Hematopoietic multipotent progenitor cell treated with erythropoietin and hydrocortisone succinate and interleukin-3 and kit ligand, for 8 days (in vitro differentiated cells): ENCODE results near the gene ELAVL1.
"Not testable (repeated sequence)": the region's sequence is repeated elsewhere in the genome, so short reads cannot be mapped to it uniquely, and the experiment has no call there.

ENCODE experiments used
- DNase-seq: peaks from one replicate; pipeline ENCODE4 v3.0.0-alpha.2; 2015

ELAVL1 gene

GRCh38 chr19:8005534-8006256 lies at the start of gene ELAVL1:
Gene ELAVL1, minus strand, starts transcription at chr19:8005641. Its CDS starts 13,826 bp downstream, at chr19:7991815.
- peak; percentile 88 for DNase-seq

GRCh38 chr19:8054169-8054568 lies 48.7 kb upstream of the ELAVL1 start:
- no peak for DNase-seq

GRCh38 chr19:8052464-8052859 lies 47.0 kb upstream of the ELAVL1 start, which contains the start of gene CCL25:
Gene CCL25, plus strand, starts transcription at chr19:8052760. Its CDS starts 290 bp downstream, at chr19:8053050.
- no peak for DNase-seq

- peak; percentile 99 for DNase-seq
Observed at GRCh38 chr19:8050274-8051096, 45.0 kb upstream of the ELAVL1 start.

- DNase-seq, result no peak
Observed at GRCh38 chr19:8046569-8047165, 41.2 kb upstream of the ELAVL1 start.

- DNase-seq, result no peak
Observed at GRCh38 chr19:8045872-8046568, 40.6 kb upstream of the ELAVL1 start.

- DNase-seq, result no peak
Observed at GRCh38 chr19:8044018-8044417, 38.6 kb upstream of the ELAVL1 start.

- DNase-seq, result no peak
Observed at GRCh38 chr19:8042900-8043299, 37.5 kb upstream of the ELAVL1 start.

GRCh38 chr19:8041531-8041931 lies 36.1 kb upstream of the ELAVL1 start:
- DNase-seq, result no peak

GRCh38 chr19:8039231-8039630 lies 33.8 kb upstream of the ELAVL1 start:
- no peak for DNase-seq

GRCh38 chr19:8038815-8039214 lies 33.4 kb upstream of the ELAVL1 start:
- DNase-seq, result no peak

GRCh38 chr19:8036434-8037099 lies 31.1 kb upstream of the ELAVL1 start:
- no peak for DNase-seq

GRCh38 chr19:8034178-8034525 lies 28.7 kb upstream of the ELAVL1 start:
- DNase-seq, result no peak

GRCh38 chr19:8033287-8034177 lies 28.1 kb upstream of the ELAVL1 start:
- peak; percentile 97 for DNase-seq

GRCh38 chr19:8030960-8031359 lies 25.5 kb upstream of the ELAVL1 start:
- no peak for DNase-seq

- DNase-seq, result no peak
Observed at GRCh38 chr19:8028951-8029491, 23.6 kb upstream of the ELAVL1 start.

- no peak for DNase-seq
Observed at GRCh38 chr19:8025316-8025715, 19.9 kb upstream of the ELAVL1 start.

- not testable (repeated sequence) for DNase-seq
Observed at GRCh38 chr19:8024256-8024655, 18.8 kb upstream of the ELAVL1 start.

GRCh38 chr19:8023371-8023770 lies 17.9 kb upstream of the ELAVL1 start:
- no peak for DNase-seq

- DNase-seq, result no peak
Observed at GRCh38 chr19:8022275-8022674, 16.8 kb upstream of the ELAVL1 start.

- no peak for DNase-seq
Observed at GRCh38 chr19:8021374-8021773, 15.9 kb upstream of the ELAVL1 start.
